NCI-H146 (cell line): ENCODE measurements around the gene ERICH2.

Experiments
- DNase-seq: peaks from one replicate; lab custom pipeline; 2025; lab: John Stamatoyannopoulos, UW

The ERICH2 gene

GRCh38 chr2:170842785-170843184, 72.6 kb downstream of the ERICH2 start:
- DNase-seq, result no peak

GRCh38 chr2:170843656-170844055, 73.5 kb downstream of the ERICH2 start:
- no peak for DNase-seq

- peak; percentile 23 for DNase-seq
Measured at GRCh38 chr2:170845343-170845742, 75.2 kb downstream of the ERICH2 start.

- DNase-seq, result no peak
Measured at GRCh38 chr2:170846314-170846713, 76.1 kb downstream of the ERICH2 start.

- DNase-seq, result no peak
Measured at GRCh38 chr2:170847716-170848115, 77.5 kb downstream of the ERICH2 start.
